ENCODE results near the gene HBE1. TPM values are rescaled to one million over a fixed set of nuclear protein-coding genes. Genes with fewer than 3 reads are reported as not detected.

The HBE1 gene
- polyA plus RNA-seq, 1 donor (not counting 4 experiments of a cell fraction or from before 2014, with no cell fraction given): not detected

DNA sequence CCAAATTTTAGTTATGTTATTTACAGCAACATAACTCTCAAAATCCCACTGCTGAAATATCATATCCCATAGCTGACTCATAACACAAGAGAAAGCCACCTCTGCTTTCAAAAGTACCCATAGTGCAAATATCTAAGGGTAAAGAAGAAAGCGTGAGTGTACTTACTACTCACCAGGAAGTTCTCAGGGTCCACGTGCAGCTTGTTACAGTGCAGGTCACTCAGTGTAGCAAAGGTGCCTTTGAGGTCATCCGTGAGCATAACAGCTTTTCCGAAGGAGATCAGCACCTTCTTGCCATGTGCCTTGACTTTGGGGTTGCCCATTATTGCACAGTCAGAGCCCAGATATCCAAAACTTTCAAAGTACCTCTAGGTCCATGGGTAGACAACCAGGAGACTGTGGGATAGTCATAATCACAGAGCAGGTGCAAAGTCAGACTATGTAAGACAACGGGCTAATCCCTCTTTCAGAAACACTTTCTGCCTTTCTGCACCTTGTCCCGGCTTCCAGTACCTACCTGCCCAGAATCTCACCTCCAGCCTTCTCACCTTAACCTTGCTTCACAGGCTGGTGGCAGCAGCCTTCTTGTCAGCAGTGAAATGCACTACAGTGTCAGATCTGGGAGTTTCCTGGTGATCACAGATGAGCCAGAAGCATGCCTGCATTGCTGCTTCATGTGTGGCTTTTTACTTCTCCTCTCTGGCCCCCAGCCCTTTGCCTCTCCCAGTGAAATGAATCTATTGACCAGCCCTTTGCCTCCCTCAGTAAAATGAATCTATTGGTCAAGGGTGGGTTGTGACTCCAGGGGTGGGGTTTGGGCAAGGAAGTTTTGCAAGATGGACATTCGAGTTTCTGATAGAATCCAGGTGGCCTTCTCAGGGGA is 26.6 kb downstream of the HBE1 start:
- Histone ChIP-seq H3K4me1 (ENCODE audit: control insufficient read depth, extremely low read depth, insufficient read depth, low read length) (no peaks in the 10 kb centered on the region), H3K9me1 (ENCODE audit: control insufficient read depth, extremely low read depth, insufficient read depth, low read length) (no peaks in the 10 kb centered on the region), H2AFZ (ENCODE audit: control insufficient read depth, low read length) (no peak overlapping the region), H3K9me3 (ENCODE audit: control insufficient read depth, low read depth, low read length) (no peaks in the 10 kb centered on the region), H3K79me2 (ENCODE audit: control insufficient read depth, insufficient read depth, low read length) (no peaks in the 10 kb centered on the region), H3K9ac (ENCODE audit: control insufficient read depth, extremely low read depth, insufficient read depth, low read length) (no peak overlapping the region), H3K4me2 (ENCODE audit: control insufficient read depth, extremely low read depth, insufficient read depth, low read depth, low read length) (no peak overlapping the region), H4K20me1 (ENCODE audit: control insufficient read depth, extremely low read depth, insufficient read depth, low read length) (no peaks in the 10 kb centered on the region), H3K27me3 (ENCODE audit: control insufficient read depth, extremely low read depth, insufficient read depth, low read length) (no peaks in the 10 kb centered on the region), H3K36me3 (ENCODE audit: control insufficient read depth in 2 of 2, extremely low read depth in 1 of 2, insufficient read depth in 2 of 2, low read length in 2 of 2) (no peaks in the 10 kb centered on the region), H3K4me3 (ENCODE audit: control insufficient read depth in 2 of 3, extremely low read depth in 1 of 3, insufficient read depth in 2 of 3, low read depth in 1 of 3, low read length in 3 of 3) (no peak overlapping the region), H3K27ac (ENCODE audit: control insufficient read depth, insufficient read depth, low read length) (no peak overlapping the region)
- FAIRE-seq (no peak), DNase-seq (ENCODE audit: low read depth, low spot score) (no peak)
- dilution Hi-C loops (cut with MboI; ENCODE audit: extremely low pct_ligation_motif_present, low sequenced_read_pairs): no loop called here
- TF ChIP-seq, protein P1, sequence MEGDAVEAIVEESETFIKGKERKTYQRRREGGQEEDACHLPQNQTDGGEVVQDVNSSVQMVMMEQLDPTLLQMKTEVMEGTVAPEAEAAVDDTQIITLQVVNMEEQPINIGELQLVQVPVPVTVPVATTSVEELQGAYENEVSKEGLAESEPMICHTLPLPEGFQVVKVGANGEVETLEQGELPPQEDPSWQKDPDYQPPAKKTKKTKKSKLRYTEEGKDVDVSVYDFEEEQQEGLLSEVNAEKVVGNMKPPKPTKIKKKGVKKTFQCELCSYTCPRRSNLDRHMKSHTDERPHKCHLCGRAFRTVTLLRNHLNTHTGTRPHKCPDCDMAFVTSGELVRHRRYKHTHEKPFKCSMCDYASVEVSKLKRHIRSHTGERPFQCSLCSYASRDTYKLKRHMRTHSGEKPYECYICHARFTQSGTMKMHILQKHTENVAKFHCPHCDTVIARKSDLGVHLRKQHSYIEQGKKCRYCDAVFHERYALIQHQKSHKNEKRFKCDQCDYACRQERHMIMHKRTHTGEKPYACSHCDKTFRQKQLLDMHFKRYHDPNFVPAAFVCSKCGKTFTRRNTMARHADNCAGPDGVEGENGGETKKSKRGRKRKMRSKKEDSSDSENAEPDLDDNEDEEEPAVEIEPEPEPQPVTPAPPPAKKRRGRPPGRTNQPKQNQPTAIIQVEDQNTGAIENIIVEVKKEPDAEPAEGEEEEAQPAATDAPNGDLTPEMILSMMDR (optimal IDR thresholded peaks at IDR 0.05 in 1 of 3, IDR thresholded peaks at IDR 0.05 in 1 of 3, conservative IDR thresholded peaks at IDR 0.05 in 1 of 3; ENCODE audit: extremely low read depth in 1 of 3, insufficient read depth in 2 of 3, low read length in 3 of 3): no peak
- TF ChIP-seq EZH2 (IDR thresholded peaks at IDR 0.05; ENCODE audit: low read length): no peak

DNA sequence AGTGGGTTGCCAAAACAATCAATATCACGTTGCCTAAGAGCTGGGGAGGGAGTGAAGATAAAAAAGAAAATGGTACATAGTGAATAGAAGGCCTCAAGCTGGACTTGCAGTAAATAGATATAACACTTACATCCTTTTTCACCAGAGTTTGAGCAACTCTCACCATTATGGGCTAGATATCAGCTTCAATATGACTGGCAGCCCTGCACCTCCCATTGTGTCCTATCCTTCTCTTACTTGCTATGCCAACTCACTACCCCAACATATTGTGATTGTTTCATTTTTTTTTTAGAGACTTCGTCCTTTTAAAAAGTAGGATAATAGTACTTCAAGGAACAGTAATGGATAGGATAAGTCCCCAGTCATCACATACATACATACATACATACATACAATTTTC is 27.5 kb downstream of the HBE1 start:
- dilution Hi-C loops (cut with MboI; ENCODE audit: extremely low pct_ligation_motif_present, low sequenced_read_pairs): no loop called here
- no peaks in the 10 kb centered on the region for H3K27me3 ChIP-seq (ENCODE audit: control insufficient read depth, extremely low read depth, insufficient read depth, low read length)
- H3K9me3 ChIP-seq (ENCODE audit: control insufficient read depth, low read depth, low read length): no peaks in the 10 kb centered on the region
- no peak overlapping the region for H3K27ac ChIP-seq (ENCODE audit: control insufficient read depth, insufficient read depth, low read length)
- no peak overlapping the region for H3K4me2 ChIP-seq (ENCODE audit: control insufficient read depth, extremely low read depth, insufficient read depth, low read depth, low read length)
- no peaks in the 10 kb centered on the region for H3K36me3 ChIP-seq (ENCODE audit: control insufficient read depth in 2 of 2, extremely low read depth in 1 of 2, insufficient read depth in 2 of 2, low read length in 2 of 2)
- H4K20me1 ChIP-seq (ENCODE audit: control insufficient read depth, extremely low read depth, insufficient read depth, low read length): no peaks in the 10 kb centered on the region
- H3K9ac ChIP-seq (ENCODE audit: control insufficient read depth, extremely low read depth, insufficient read depth, low read length): no peak overlapping the region
- no peak overlapping the region for H3K4me3 ChIP-seq (ENCODE audit: control insufficient read depth in 2 of 3, extremely low read depth in 1 of 3, insufficient read depth in 2 of 3, low read depth in 1 of 3, low read length in 3 of 3)
- no peak overlapping the region for H2AFZ ChIP-seq (ENCODE audit: control insufficient read depth, low read length)
- TF ChIP-seq, protein P1 (optimal IDR thresholded peaks at IDR 0.05 in 1 of 3, IDR thresholded peaks at IDR 0.05 in 1 of 3, conservative IDR thresholded peaks at IDR 0.05 in 1 of 3; ENCODE audit: extremely low read depth in 1 of 3, insufficient read depth in 2 of 3, low read length in 3 of 3): no peak
- no peak for TF ChIP-seq EZH2 (IDR thresholded peaks at IDR 0.05; ENCODE audit: low read length)
- no peaks in the 10 kb centered on the region for H3K9me1 ChIP-seq (ENCODE audit: control insufficient read depth, extremely low read depth, insufficient read depth, low read length)
- DNase-seq (ENCODE audit: low read depth, low spot score) (no peak), FAIRE-seq (no peak)
- no peaks in the 10 kb centered on the region for H3K4me1 ChIP-seq (ENCODE audit: control insufficient read depth, extremely low read depth, insufficient read depth, low read length)
- no peaks in the 10 kb centered on the region for H3K79me2 ChIP-seq (ENCODE audit: control insufficient read depth, insufficient read depth, low read length)

Data from keratinocyte (primary cell).